ENCODE measurements around the gene GFER. TPM values are rescaled to one million over a fixed set of nuclear protein-coding genes. Genes with fewer than 3 reads are reported as not detected.

GFER gene
- total RNA-seq, 1 donor, result 9.5 TPM

GRCh38 chr16:2036200-2036966, 52.4 kb downstream of the GFER start:
- H3K4me3 ChIP-seq (ENCODE audit: low read depth, low read length), result peak overlapping the region; percentile 27
- TF ChIP-seq CTCF (IDR thresholded peaks at IDR 0.05; ENCODE audit: insufficient read depth, low read depth, low read length), result no peak
- no peak for DNase-seq (ENCODE audit: low read depth)

- no peak overlapping the region for H3K4me3 ChIP-seq (ENCODE audit: low read depth, low read length)
- TF ChIP-seq CTCF (IDR thresholded peaks at IDR 0.05; ENCODE audit: insufficient read depth, low read depth, low read length), result no peak
- DNase-seq (ENCODE audit: low read depth), result no peak
These were observed 53.1 kb downstream of the GFER start for GRCh38 chr16:2037115-2037514.

Small RNAs within 50 kb of the gene (small RNA-seq; reads per million reads assigned to genes)
- gene AC005363.2, result not detected
- gene RN7SL219P, result not detected
- not detected for gene SNORA10
- gene SNORA64, result not detected

Other genes starting within 250 kb of the GFER start
- 41.2 and 63.9 TPM in 2 replicates for gene NME3, start 212.7 kb upstream of the GFER start, total RNA-seq
- gene EME2, start 211.4 kb upstream of the GFER start, total RNA-seq, result 13.9 and 15.5 TPM in 2 replicates
- 52.7 and 67.0 TPM in 2 replicates for gene MRPS34, start 211.1 kb upstream of the GFER start, total RNA-seq
- 20.3 and 25.5 TPM in 2 replicates for gene SPSB3, start 201.6 kb upstream of the GFER start, total RNA-seq
- 54.8 and 78.0 TPM in 2 replicates for gene NUBP2, start 201.2 kb upstream of the GFER start, total RNA-seq
- under 0.01 TPM in 1 of 2 replicates, not detected in the other for gene IGFALS, start 190.5 kb upstream of the GFER start, total RNA-seq
- gene HAGH, start 157.4 kb upstream of the GFER start, total RNA-seq, result 22.5 and 24.6 TPM in 2 replicates
- gene FAHD1, start 157.0 kb upstream of the GFER start, total RNA-seq, result 51.8 and 63.8 TPM in 2 replicates
- gene MEIOB, start 112.0 kb upstream of the GFER start, total RNA-seq, result under 0.01 TPM in 1 of 2 replicates, not detected in the other
- gene HS3ST6, start 65.8 kb upstream of the GFER start, total RNA-seq, result not detected in 2 replicates
- gene MSRB1, start 41.0 kb upstream of the GFER start, total RNA-seq, result 14.2 and 16.4 TPM in 2 replicates
- gene RPL3L, start 29.5 kb upstream of the GFER start, total RNA-seq, result not detected in 2 replicates
- gene NDUFB10, start 24.7 kb upstream of the GFER start, total RNA-seq, result 87.2 and 156 TPM in 2 replicates
- 1,294 and 1,994 TPM in 2 replicates for gene RPS2, start 19.4 kb upstream of the GFER start, total RNA-seq
- not detected in 2 replicates for gene RNF151, start 17.3 kb upstream of the GFER start, total RNA-seq
- gene TBL3, start 12.1 kb upstream of the GFER start, total RNA-seq, result 28.5 and 39.0 TPM in 2 replicates
- 0.43 TPM in 1 of 2 replicates, not detected in the other for gene NOXO1, start 2.7 kb upstream of the GFER start, total RNA-seq
- gene SYNGR3, start 5.8 kb downstream of the GFER start, total RNA-seq, result 1.6 and 2.6 TPM in 2 replicates
- gene ZNF598, start 25.6 kb downstream of the GFER start, total RNA-seq, result 23.5 and 27.6 TPM in 2 replicates
- gene NPW, start 35.6 kb downstream of the GFER start, total RNA-seq, result 0.32 and 1.3 TPM in 2 replicates
- 52.7 and 59.3 TPM in 2 replicates for gene NHERF2, start 42.7 kb downstream of the GFER start, total RNA-seq
- gene NTHL1, start 63.6 kb downstream of the GFER start, total RNA-seq, result 25.5 and 31.9 TPM in 2 replicates
- 62.6 and 69.9 TPM in 2 replicates for gene TSC2, start 63.8 kb downstream of the GFER start, total RNA-seq
- 139 and 191 TPM in 2 replicates for gene PKD1, start 151.7 kb downstream of the GFER start, total RNA-seq
- gene RAB26, start 164.4 kb downstream of the GFER start, total RNA-seq, result 0.97 and 1.3 TPM in 2 replicates
- gene TRAF7, start 171.6 kb downstream of the GFER start, total RNA-seq, result 52.2 and 62.6 TPM in 2 replicates
- gene CASKIN1, start 212.4 kb downstream of the GFER start, total RNA-seq, result under 0.01 and 0.86 TPM in 2 replicates
- 18.4 and 24.2 TPM in 2 replicates for gene MLST8, start 221.3 kb downstream of the GFER start, total RNA-seq
- gene BRICD5, start 226.7 kb downstream of the GFER start, total RNA-seq, result 1.6 and 1.7 TPM in 2 replicates
- 20.3 TPM in 2 replicates for gene PGP, start 230.6 kb downstream of the GFER start, total RNA-seq
- gene E4F1, start 239.4 kb downstream of the GFER start, total RNA-seq, result 25.9 and 32.5 TPM in 2 replicates